ENCODE results near the gene SCARB1.

SCARB1 gene

DNA sequence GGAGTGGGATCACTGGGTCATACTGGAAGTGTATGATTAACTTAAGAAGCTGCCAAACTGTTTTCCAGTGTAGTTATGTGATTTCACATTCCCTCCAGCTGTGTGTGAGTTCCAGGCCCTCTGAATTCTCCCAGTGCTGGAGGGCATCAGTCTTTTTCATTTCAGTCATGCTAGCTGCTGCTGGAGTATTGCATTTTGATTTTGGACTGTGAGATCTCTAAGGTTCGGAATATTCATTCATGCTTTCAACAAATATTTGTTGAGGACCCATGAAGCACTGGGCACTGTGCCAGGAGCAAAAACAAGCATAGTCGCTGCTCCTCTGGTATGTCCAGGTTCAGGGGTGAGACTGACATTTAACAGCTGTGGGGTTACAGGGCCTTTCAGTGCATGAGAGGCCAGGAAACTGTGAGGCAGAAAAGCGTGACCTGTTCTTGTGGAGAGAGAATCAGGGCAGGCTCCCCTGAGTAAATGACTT, 133.2 kb downstream of the SCARB1 start:
- DNase-seq (ENCODE audit: low spot score): no peak

DNA sequence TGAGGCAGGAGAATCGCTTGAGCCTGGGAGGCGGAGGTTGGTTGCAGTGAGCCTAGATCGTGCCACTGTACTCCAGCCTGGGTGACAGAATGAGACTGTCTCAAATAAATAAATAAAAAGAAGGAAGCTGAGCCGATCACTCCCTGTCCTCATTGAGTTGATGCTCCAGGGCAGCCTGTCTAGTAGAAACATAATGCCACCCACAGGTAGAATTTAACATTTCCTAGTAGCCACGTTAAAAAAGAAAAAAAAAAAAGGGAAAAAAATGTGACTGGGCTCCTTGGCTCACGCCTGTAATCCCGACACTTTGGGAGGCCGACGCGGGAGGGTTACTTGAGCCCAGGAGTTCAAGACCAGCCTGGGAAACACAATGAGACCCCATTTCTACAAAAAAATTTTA, 135.7 kb downstream of the SCARB1 start:
- DNase-seq (ENCODE audit: low spot score): no peak

DNA sequence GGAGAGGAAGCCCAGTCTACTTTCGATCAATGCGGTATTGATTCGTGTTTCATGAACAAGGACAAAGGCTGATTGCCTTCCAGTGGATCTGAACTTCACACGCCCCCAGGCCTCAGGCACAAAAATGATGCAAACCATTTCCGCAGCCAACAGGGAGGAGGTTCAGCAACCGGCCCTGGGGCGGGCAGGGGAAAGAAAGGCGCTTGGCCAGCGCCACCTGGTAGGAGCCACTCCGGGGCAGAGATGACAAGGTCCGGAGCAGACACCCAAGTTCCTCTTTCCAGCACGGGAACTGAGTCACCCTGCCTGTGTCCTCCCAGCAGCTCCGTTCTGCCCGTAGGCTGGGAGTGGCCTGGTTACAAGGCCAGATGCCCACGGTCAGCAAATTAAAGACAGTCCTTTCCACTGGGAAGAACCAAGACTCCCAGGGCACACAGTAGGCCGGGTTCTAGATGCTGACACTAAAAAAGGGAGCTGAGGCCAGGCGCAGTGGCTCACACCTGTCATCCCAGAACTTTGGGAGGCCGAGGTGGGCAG, 136.3 kb downstream of the SCARB1 start:
- no peak for DNase-seq (ENCODE audit: low spot score)

Data from hematopoietic multipotent progenitor cell treated with erythropoietin and hydrocortisone succinate and interleukin-3 and kit ligand, for 17 days (in vitro differentiated cells).